ENCODE results near the gene AVP. TPM values are rescaled to one million over a fixed set of nuclear protein-coding genes. Genes with fewer than 3 reads are reported as not detected.

AVP gene
- total and polyA plus RNA-seq, 9 of the 15 experiments (the other 6 are each of a cell fraction or from before 2014, with no cell fraction given) = not detected

GRCh38 chr20:3045042-3045815 is 39.3 kb downstream of the AVP start:
- Histone ChIP-seq H3K27ac (ENCODE audit: extremely low read depth, low read depth, low read length) (peak overlapping the region; percentile 86), H3K4me3 (peak overlapping the region; percentile 92), H3K27me3 (ENCODE audit: control insufficient read depth in 2 of 2, insufficient read depth in 2 of 2, low read length in 2 of 2) (no peaks in the 10 kb centered on the region), H2AFZ (ENCODE audit: low read depth, low read length) (peak overlapping the region; percentile 97), H3K4me2 (ENCODE audit: insufficient read depth, low read length) (peak overlapping the region; percentile 91), H3K36me3 (ENCODE audit: control insufficient read depth, insufficient read depth, low read length) (peaks cover 34% of the 10 kb centered on the region; the same call in 2 of the 3 replicates), H3K4me1 (replicated peaks in 1 of 2; ENCODE audit: control insufficient read depth in 2 of 2, insufficient read depth in 2 of 2, low read length in 2 of 2) (peaks cover 18 to 27% of the 10 kb centered on the region in 2 experiments; a peak in 4 of 5 replicates), H3K79me2 (ENCODE audit: control insufficient read depth, insufficient read depth, low read length) (peaks cover 22% of the 10 kb centered on the region), H3K9ac (ENCODE audit: insufficient read depth in 1 of 2, low read depth in 2 of 2, low read length in 2 of 2) (peak overlapping the region; percentile 73 to 96), H3K9me3 (replicated peaks; ENCODE audit: control insufficient read depth, insufficient read depth, low read depth, low read length) (no peaks in the 10 kb centered on the region), H3K9me1 (ENCODE audit: control insufficient read depth, insufficient read depth, low read length) (no peaks in the 10 kb centered on the region), H4K20me1 (replicated peaks; ENCODE audit: control insufficient read depth, insufficient read depth, low read length) (no peaks in the 10 kb centered on the region)
- POLR2A ChIA-PET = interaction anchor here (0.6 to 1.4 kb wide), 3 partner anchors 9 to 91 kb away, joined by 3 to 5 read pairs (median 3); no protein-coding TSS in a partner anchor
- in situ Hi-C loops (cut with MboI) = no loop called here
- intact Hi-C loops (cut with micrococcal nuclease) = no loop called here
- peak in 3 of 4 experiments; percentile 16 to 85 (median 81) for DNase-seq (ENCODE audit: extremely low read depth in 1 of 4, low spot score in 3 of 4)
- WGBS (ENCODE audit: insufficient coverage, low coverage, missing lambda C conversion rate) = 10% methylated on average over 6 of the region's 24 CpGs
- BruUV-seq (replicated peaks) = no TSS peak
- CTCF ChIA-PET (ENCODE audit: low intra/inter-chr PET ratio) = no interaction called here
- peak; percentile 86 for ATAC-seq
- peak; percentile 57 for FAIRE-seq
- TF ChIP-seq ZBED1 (IDR thresholded peaks at IDR 0.05) (0 out of 2 replicates have a peak, but pooled peaks have one; percentile 48), TOE1 (IDR thresholded peaks at IDR 0.05; ENCODE audit: borderline replicate concordance) (peak; percentile 18; the same call in 1 of the 2 replicates), TOE1 (CRISPR knock-in tag; IDR thresholded peaks at IDR 0.05; ENCODE audit: borderline replicate concordance, low read depth) (no peak), NBN (IDR thresholded peaks at IDR 0.05; ENCODE audit: low read depth) (0 out of 2 replicates have a peak, but pooled peaks have one; percentile 26), ETV6 (IDR thresholded peaks at IDR 0.05; ENCODE audit: borderline replicate concordance in 1 of 2, low read depth in 2 of 2, low read length in 1 of 2) (no peak), ETV6 (CRISPR knock-in tag; IDR thresholded peaks at IDR 0.05; ENCODE audit: borderline replicate concordance) (0 out of 2 replicates have a peak, but pooled peaks have one; percentile 49), STAG1 (CRISPR knock-in tag; IDR thresholded peaks at IDR 0.05; ENCODE audit: borderline replicate concordance) (no peak), FOXA1 (IDR thresholded peaks at IDR 0.05; ENCODE audit: borderline replicate concordance) (no peak), RBM34 (IDR thresholded peaks at IDR 0.05; ENCODE audit: borderline replicate concordance, insufficient read depth, low read length) (no peak), CEBPB (tag; IDR thresholded peaks at IDR 0.05) (peak; percentile 38; the same call in 1 of the 2 replicates), MEIS2 (IDR thresholded peaks at IDR 0.05; ENCODE audit: partially characterized antibody) (peak; percentile 17), SAP30 (IDR thresholded peaks at IDR 0.05; ENCODE audit: borderline replicate concordance, insufficient read depth, low read depth, low read length, poor library complexity, severe bottlenecking) (peak; percentile 17), MBD2 (IDR thresholded peaks at IDR 0.05; ENCODE audit: borderline replicate concordance, low read depth) (no peak), POLR2B (IDR thresholded peaks at IDR 0.05; ENCODE audit: low read depth, partially characterized antibody) (peak; percentile 24), HDAC1 (IDR thresholded peaks at IDR 0.05) (0 out of 4 replicates have a peak, but pooled peaks of 1 of the 2 experiments have one; percentile 1), POLR2H (tag; IDR thresholded peaks at IDR 0.05; ENCODE audit: low read depth) (peak; percentile 45; the same call in 1 of the 2 replicates), ZNF282 (CRISPR knock-in tag; IDR thresholded peaks at IDR 0.05) (0 out of 2 replicates have a peak, but pooled peaks have one; percentile 37), PKNOX1 (IDR thresholded peaks at IDR 0.05) (peak; percentile 42), SLC30A9 (CRISPR knock-in tag; IDR thresholded peaks at IDR 0.05) (no peak), ZNF12 (CRISPR knock-in tag; IDR thresholded peaks at IDR 0.05) (no peak), KDM2B (CRISPR knock-in tag; IDR thresholded peaks at IDR 0.05) (no peak)

All from K562 (cell line).